H9 (cell line): ENCODE measurements around the gene HLF. TPM values are rescaled to one million over a fixed set of nuclear protein-coding genes. Genes with fewer than 3 reads are reported as not detected.

Experiments used
- DNase-seq: peaks from one replicate; pipeline ENCODE4 v3.0.0-alpha.2; 2017
- H2AFZ ChIP-seq: one replicate; pipeline ENCODE4 v1.6.1; 2013; ENCODE audit warnings: mild to moderate bottlenecking, low read length, control low read depth, moderate library complexity
- H2AK5ac ChIP-seq: 2 replicates; pipeline ENCODE4 v1.6.1; 2013; ENCODE audit warnings: low read length, control low read depth, mixed read lengths; ENCODE audit not compliant: insufficient read length
- H2BK120ac ChIP-seq: one replicate; pipeline ENCODE4 v1.6.1; 2013; ENCODE audit warnings: low read depth, mild to moderate bottlenecking, low read length, control low read depth, inconsistent platforms; ENCODE audit not compliant: poor library complexity, severe bottlenecking
- H2BK12ac ChIP-seq: 2 replicates; pipeline ENCODE4 v1.6.1; 2013; ENCODE audit warnings: low read length, control low read depth, mixed read lengths, low read depth; ENCODE audit not compliant: insufficient read length
- H2BK15ac ChIP-seq: 2 replicates; pipeline ENCODE4 v1.6.1; 2013; ENCODE audit warnings: low read depth, low read length, control low read depth
- H2BK20ac ChIP-seq: one replicate; pipeline ENCODE4 v1.6.1; 2013; ENCODE audit warnings: low read depth, mild to moderate bottlenecking, low read length, control low read depth, inconsistent platforms; ENCODE audit not compliant: poor library complexity, severe bottlenecking
- H2BK5ac ChIP-seq: 2 replicates; pipeline ENCODE4 v1.6.1; 2013; ENCODE audit warnings: low read length, control low read depth, mixed read lengths; ENCODE audit not compliant: insufficient read length
- H3K14ac ChIP-seq: 2 replicates; pipeline ENCODE4 v1.6.1; 2013; ENCODE audit warnings: low read length, control low read depth; ENCODE audit not compliant: insufficient read depth
- H3K18ac ChIP-seq: 2 replicates; pipeline ENCODE4 v1.6.1; 2013; ENCODE audit warnings: low read depth, mild to moderate bottlenecking, mixed read lengths, low read length, control low read depth; ENCODE audit not compliant: insufficient read length
- H3K23ac ChIP-seq: 2 replicates; pipeline ENCODE4 v1.6.1; 2013; ENCODE audit warnings: low read length, control low read depth, mixed read lengths, low read depth; ENCODE audit not compliant: insufficient read length
- H3K23me2 ChIP-seq: 2 replicates; pipeline ENCODE4 v1.6.1; 2013; ENCODE audit warnings: low read depth, mild to moderate bottlenecking, mixed read lengths, low read length, control low read depth; ENCODE audit not compliant: insufficient read length, poor library complexity, severe bottlenecking
- H3K27ac ChIP-seq: 2 replicates; pipeline ENCODE4 v1.5.1; 2013; ENCODE audit warnings: low read length, control low read depth, mixed read lengths, low read depth; ENCODE audit not compliant: insufficient read length
- H3K27me3 ChIP-seq: 2 replicates; pipeline ENCODE4 v1.6.1; 2013; ENCODE audit warnings: low read length, control low read depth, inconsistent platforms; ENCODE audit not compliant: insufficient read depth
- H3K4ac ChIP-seq: 2 replicates; pipeline ENCODE4 v1.6.1; 2013; ENCODE audit warnings: low read depth, mild to moderate bottlenecking, control low read depth, inconsistent platforms, low read length, moderate library complexity
- H3K4me1 ChIP-seq: 2 replicates; pipeline ENCODE4 v1.6.1; 2013; ENCODE audit warnings: low read length, control low read depth, inconsistent platforms; ENCODE audit not compliant: insufficient read depth
- H3K4me2 ChIP-seq: 2 replicates; pipeline ENCODE4 v1.6.1; 2013; ENCODE audit warnings: low read length, control low read depth, mixed read lengths; ENCODE audit not compliant: insufficient read length, insufficient read depth
- H3K56ac ChIP-seq: 2 replicates; pipeline ENCODE4 v1.6.1; 2013; ENCODE audit warnings: low read depth, mild to moderate bottlenecking, mixed read lengths, low read length, control low read depth; ENCODE audit not compliant: insufficient read length
- H3K79me1 ChIP-seq: 2 replicates; pipeline ENCODE4 v1.6.1; 2013; ENCODE audit warnings: low read depth, mild to moderate bottlenecking, moderate library complexity, low read length, control low read depth, inconsistent platforms; ENCODE audit not compliant: insufficient read depth, poor library complexity, severe bottlenecking
- H3K79me2 ChIP-seq: 2 replicates; pipeline ENCODE4 v1.6.1; 2013; ENCODE audit warnings: low read length, control low read depth, inconsistent platforms; ENCODE audit not compliant: insufficient read depth
- H3K9ac ChIP-seq: 2 replicates; pipeline ENCODE4 v1.6.1; 2013; ENCODE audit warnings: low read length, control low read depth, mixed read lengths; ENCODE audit not compliant: insufficient read length; ENCODE audit errors: extremely low read depth
- H3K9me3 ChIP-seq: one replicate; pipeline ENCODE4 v1.6.1; 2013; ENCODE audit warnings: low read depth, low read length, inconsistent platforms; ENCODE audit not compliant: control insufficient read depth
- H3T11ph ChIP-seq: one replicate; pipeline ENCODE4 v1.6.1; 2013; ENCODE audit warnings: mild to moderate bottlenecking, low read length, control low read depth, inconsistent platforms
- H4K20me1 ChIP-seq: one replicate; pipeline ENCODE4 v1.6.1; 2013; ENCODE audit not compliant: control insufficient read depth, insufficient read length, insufficient read depth
- H4K5ac ChIP-seq: 2 replicates; pipeline ENCODE4 v1.6.1; 2013; ENCODE audit warnings: low read depth, mild to moderate bottlenecking, mixed read lengths, low read length, control low read depth; ENCODE audit not compliant: insufficient read length
- H4K8ac ChIP-seq: replicated peaks from 2 replicates; pipeline ENCODE4 v1.6.1; 2013; ENCODE audit warnings: low read length, control low read depth, mixed read lengths, low read depth; ENCODE audit not compliant: insufficient read length
- H4K91ac ChIP-seq: 2 replicates; pipeline ENCODE4 v1.6.1; 2013; ENCODE audit warnings: low read depth, mild to moderate bottlenecking, moderate library complexity, mixed read lengths, low read length, control low read depth; ENCODE audit not compliant: insufficient read length
- H3K27ac Mint-ChIP-seq, 3 experiments: 2 replicates in 2 of 3; 3 replicates in 1 of 3; pipeline ENCODE4 v1.8.0; 2020 to 2021; ENCODE audit warnings: mixed read lengths in 3 of 3, mild to moderate bottlenecking in 1 of 3, moderate library complexity in 1 of 3
- H3K27me3 Mint-ChIP-seq: 2 replicates; pipeline ENCODE4 v1.8.0; 2021; ENCODE audit warnings: low read depth, mild to moderate bottlenecking, moderate library complexity, mixed read lengths
- H3K36me3 Mint-ChIP-seq, 3 experiments: 2 replicates in 2 of 3; 3 replicates in 1 of 3; pipeline ENCODE4 v1.8.0; 2020 to 2021; ENCODE audit warnings: low read depth in 3 of 3, mixed read lengths in 3 of 3; ENCODE audit not compliant: insufficient read depth in 1 of 3
- H3K4me1 Mint-ChIP-seq, 2 experiments: 2 replicates each; pipeline ENCODE4 v1.8.0; 2020; ENCODE audit warnings: mixed read lengths in 2 of 2
- H3K4me3 Mint-ChIP-seq, 2 experiments: 2 replicates in 1 of 2; 3 replicates in 1 of 2; pipeline ENCODE4 v1.8.0; 2020 to 2021; ENCODE audit warnings: mild to moderate bottlenecking in 2 of 2, mixed read lengths in 2 of 2, moderate library complexity in 1 of 2
- H3K9me3 Mint-ChIP-seq, 2 experiments: 2 replicates in 1 of 2; 3 replicates in 1 of 2; pipeline ENCODE4 v1.8.0; 2020; ENCODE audit warnings: mild to moderate bottlenecking in 2 of 2, mixed read lengths in 2 of 2, moderate library complexity in 1 of 2
- WGBS: extraction: QIAGEN DNeasy Blood & Tissue Kit; methylation state at CpG from one replicate; pipeline ENCODE4 v1.1.7; 2013; ENCODE audit warnings: missing lambda C conversion rate, low lambda C conversion rate, mixed read lengths; ENCODE audit not compliant: insufficient read length; ENCODE audit errors: extremely low coverage; 5-methylcytosine and 5-hydroxymethylcytosine counted together
- total RNA-seq: library from RNA; stranded (reverse); gene quantifications from 2 replicates; pipeline ENCODE4 v1.2.1, GENCODE V29; 2021
- TF ChIP-seq, protein P1 (sequence below): fragments of 200-600 bp; sonication (generic); conservative IDR thresholded peaks from 3 replicates; pipeline ENCODE4 v1.8.0; 2021; ENCODE audit warnings: antibody characterized with exemption, mild to moderate bottlenecking

HLF gene
- total RNA-seq, 1 experiment from 2014 or later, result 0.17 TPM

GRCh38 chr17:55354941-55355340, 90.2 kb downstream of the HLF start:
- Histone ChIP-seq H4K91ac (no peak overlapping the region), H2BK12ac (no peak overlapping the region), H3K4me2 (no peak overlapping the region), H2BK120ac (no peak overlapping the region), H2BK20ac (no peak overlapping the region), H3K23ac (no peak overlapping the region), H2BK15ac (no peak overlapping the region), H3K27ac (no peak overlapping the region), H3K14ac (no peak overlapping the region), H3K9ac (no peak overlapping the region), H2AFZ (no peak overlapping the region), H3K79me2 (no peaks in the 10 kb centered on the region), H4K8ac (no peak overlapping the region), H4K5ac (no peak overlapping the region), H3K9me3 (no peaks in the 10 kb centered on the region), H3K27me3 (no peaks in the 10 kb centered on the region), H3K4ac (no peak overlapping the region), H3K23me2 (no peaks in the 10 kb centered on the region), H3K4me1 (no peaks in the 10 kb centered on the region), H3K18ac (no peak overlapping the region), H3T11ph (no peak overlapping the region), H3K56ac (no peak overlapping the region), H3K79me1 (no peaks in the 10 kb centered on the region), H2AK5ac (no peak overlapping the region), H2BK5ac (no peak overlapping the region), H4K20me1 (no peaks in the 10 kb centered on the region)
- no peak for DNase-seq
- Mint-ChIP-seq H3K4me3 (no peak overlapping the region), H3K9me3 (peaks cover 5% of the 10 kb centered on the region in 2 experiments; a peak in 2 of 5 replicates), H3K27ac (no peak overlapping the region), H3K4me1 (peaks cover 19 to 21% of the 10 kb centered on the region in 2 experiments), H3K36me3 (no peaks in the 10 kb centered on the region), H3K27me3 (no peaks in the 10 kb centered on the region)
- no CpG with 5 or more reads among the region's 2 CpGs for WGBS
- TF ChIP-seq, protein P1, sequence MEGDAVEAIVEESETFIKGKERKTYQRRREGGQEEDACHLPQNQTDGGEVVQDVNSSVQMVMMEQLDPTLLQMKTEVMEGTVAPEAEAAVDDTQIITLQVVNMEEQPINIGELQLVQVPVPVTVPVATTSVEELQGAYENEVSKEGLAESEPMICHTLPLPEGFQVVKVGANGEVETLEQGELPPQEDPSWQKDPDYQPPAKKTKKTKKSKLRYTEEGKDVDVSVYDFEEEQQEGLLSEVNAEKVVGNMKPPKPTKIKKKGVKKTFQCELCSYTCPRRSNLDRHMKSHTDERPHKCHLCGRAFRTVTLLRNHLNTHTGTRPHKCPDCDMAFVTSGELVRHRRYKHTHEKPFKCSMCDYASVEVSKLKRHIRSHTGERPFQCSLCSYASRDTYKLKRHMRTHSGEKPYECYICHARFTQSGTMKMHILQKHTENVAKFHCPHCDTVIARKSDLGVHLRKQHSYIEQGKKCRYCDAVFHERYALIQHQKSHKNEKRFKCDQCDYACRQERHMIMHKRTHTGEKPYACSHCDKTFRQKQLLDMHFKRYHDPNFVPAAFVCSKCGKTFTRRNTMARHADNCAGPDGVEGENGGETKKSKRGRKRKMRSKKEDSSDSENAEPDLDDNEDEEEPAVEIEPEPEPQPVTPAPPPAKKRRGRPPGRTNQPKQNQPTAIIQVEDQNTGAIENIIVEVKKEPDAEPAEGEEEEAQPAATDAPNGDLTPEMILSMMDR, result no peak
